GM12878 (cell line): ENCODE results near the gene TET3.

Experiments
- CBX5 ChIP-seq: sonication (generic); IDR thresholded peaks from 2 replicates; pipeline ENCODE4 v1.6.1; 2016; ENCODE audit warnings: low read depth, moderate library complexity, mild to moderate bottlenecking, inconsistent platforms
- CREB1 ChIP-seq: IDR thresholded peaks from 2 replicates; pipeline ENCODE4 v1.6.1; 2012; ENCODE audit warnings: low read depth, mild to moderate bottlenecking, inconsistent platforms
- EP300 ChIP-seq, 2 experiments: fragments of 150-350 bp in 1 of 2; IDR thresholded peaks; 2 replicates each; pipeline ENCODE4 v1.6.1; 2011 to 2012; ENCODE audit warnings: low read depth in 2 of 2, low read length in 2 of 2, borderline replicate concordance in 1 of 2, improper control_type of control experiment in 1 of 2, inconsistent platforms in 1 of 2; ENCODE audit not compliant: control insufficient read depth in 1 of 2
- EZH2 ChIP-seq: IDR thresholded peaks from 2 replicates; pipeline ENCODE4 v1.6.1; 2012; ENCODE audit warnings: low read depth, mild to moderate bottlenecking, control low read depth, inconsistent platforms, low read length, borderline replicate concordance; ENCODE audit not compliant: control insufficient read depth
- POLR2A ChIP-seq: IDR thresholded peaks from 2 replicates; pipeline ENCODE4 v1.6.1; 2011; ENCODE audit warnings: low read depth, mild to moderate bottlenecking, low read length
- RCOR1 ChIP-seq: conservative IDR thresholded peaks from 2 replicates; pipeline ENCODE4 v1.6.1; 2012; ENCODE audit warnings: low read depth, low read length, improper control_type of control experiment
- SMC3 ChIP-seq: IDR thresholded peaks from 2 replicates; pipeline ENCODE4 v1.6.1; 2011; ENCODE audit warnings: low read length, improper control_type of control experiment, borderline replicate concordance
- SREBF2 ChIP-seq: IDR thresholded peaks from 2 replicates; pipeline ENCODE4 v1.6.1; 2012; ENCODE audit warnings: mild to moderate bottlenecking, low read length
- ZNF384 ChIP-seq: IDR thresholded peaks from 2 replicates; pipeline ENCODE4 v1.6.1; 2012; ENCODE audit warnings: low read depth, mild to moderate bottlenecking, low read length, improper control_type of control experiment, borderline replicate concordance
- TF ChIP-seq, protein P1 (sequence below): fragments of 450-650 bp; IDR thresholded peaks from 2 replicates; pipeline ENCODE4 v1.6.1; 2014; ENCODE audit warnings: mild to moderate bottlenecking
- TF ChIP-seq, protein P2 (sequence below), 3 experiments: IDR thresholded peaks in 2 of 3; conservative IDR thresholded peaks in 1 of 3; 2 replicates each; pipeline ENCODE4 v1.5.1; 2011; ENCODE audit warnings: low read depth in 3 of 3, low read length in 3 of 3, mild to moderate bottlenecking in 3 of 3, control low read depth in 2 of 3, moderate library complexity in 2 of 3, inconsistent platforms in 1 of 3, mixed read lengths in 1 of 3; ENCODE audit not compliant: control insufficient read depth in 2 of 3, insufficient read depth in 1 of 3; ENCODE audit errors: extremely low read depth in 1 of 3
- TF ChIP-seq, protein P3 (sequence below): IDR thresholded peaks from 2 replicates; pipeline ENCODE4 v1.6.1; 2012; ENCODE audit warnings: improper control_type of control experiment, low read depth, low read length; ENCODE audit not compliant: insufficient replicate concordance
- TF ChIP-seq, protein P4 (sequence below): IDR thresholded peaks from 2 replicates; pipeline ENCODE4 v1.6.1; 2011; ENCODE audit warnings: low read depth, low read length, improper control_type of control experiment, borderline replicate concordance
- TF ChIP-seq, protein P5 (sequence below): fragments of 450-650 bp; IDR thresholded peaks from 2 replicates; pipeline ENCODE4 v1.6.1; 2016; ENCODE audit warnings: mild to moderate bottlenecking, moderate library complexity, borderline replicate concordance

DNA sequence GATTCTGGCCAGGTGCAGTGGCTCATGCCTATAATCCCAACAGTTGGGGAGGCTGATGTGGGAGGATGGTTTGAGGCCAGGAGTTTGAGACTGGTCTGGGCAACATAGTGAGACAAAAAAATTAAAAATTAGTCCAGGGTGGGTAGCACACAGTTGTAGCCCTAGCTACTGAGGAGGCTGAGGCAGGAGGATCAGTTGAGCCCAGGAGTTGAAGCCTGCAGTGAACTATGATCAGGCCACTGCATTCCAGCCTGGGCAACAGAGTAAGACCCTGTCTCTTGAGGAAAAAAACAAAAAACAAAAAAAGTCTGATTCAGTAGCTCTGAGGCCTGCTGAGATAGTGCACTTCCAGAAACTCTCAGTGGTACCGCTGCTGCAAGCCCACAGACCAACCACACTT lies 7.9 kb upstream of the TET3 start:
- TF ChIP-seq, protein P1, sequence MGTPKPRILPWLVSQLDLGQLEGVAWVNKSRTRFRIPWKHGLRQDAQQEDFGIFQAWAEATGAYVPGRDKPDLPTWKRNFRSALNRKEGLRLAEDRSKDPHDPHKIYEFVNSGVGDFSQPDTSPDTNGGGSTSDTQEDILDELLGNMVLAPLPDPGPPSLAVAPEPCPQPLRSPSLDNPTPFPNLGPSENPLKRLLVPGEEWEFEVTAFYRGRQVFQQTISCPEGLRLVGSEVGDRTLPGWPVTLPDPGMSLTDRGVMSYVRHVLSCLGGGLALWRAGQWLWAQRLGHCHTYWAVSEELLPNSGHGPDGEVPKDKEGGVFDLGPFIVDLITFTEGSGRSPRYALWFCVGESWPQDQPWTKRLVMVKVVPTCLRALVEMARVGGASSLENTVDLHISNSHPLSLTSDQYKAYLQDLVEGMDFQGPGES = no peak
- TF ChIP-seq SMC3 (no peak), SREBF2 (no peak), EZH2 (no peak), RCOR1 (no peak), CREB1 (no peak), ZNF384 (no peak), CBX5 (no peak), EP300 (IDR thresholded peaks at IDR 0.05; ENCODE audit: borderline replicate concordance in 1 of 2, control insufficient read depth in 1 of 2, low read depth in 2 of 2, low read length in 2 of 2) (no peak), POLR2A (no peak)
- TF ChIP-seq, protein P2, sequence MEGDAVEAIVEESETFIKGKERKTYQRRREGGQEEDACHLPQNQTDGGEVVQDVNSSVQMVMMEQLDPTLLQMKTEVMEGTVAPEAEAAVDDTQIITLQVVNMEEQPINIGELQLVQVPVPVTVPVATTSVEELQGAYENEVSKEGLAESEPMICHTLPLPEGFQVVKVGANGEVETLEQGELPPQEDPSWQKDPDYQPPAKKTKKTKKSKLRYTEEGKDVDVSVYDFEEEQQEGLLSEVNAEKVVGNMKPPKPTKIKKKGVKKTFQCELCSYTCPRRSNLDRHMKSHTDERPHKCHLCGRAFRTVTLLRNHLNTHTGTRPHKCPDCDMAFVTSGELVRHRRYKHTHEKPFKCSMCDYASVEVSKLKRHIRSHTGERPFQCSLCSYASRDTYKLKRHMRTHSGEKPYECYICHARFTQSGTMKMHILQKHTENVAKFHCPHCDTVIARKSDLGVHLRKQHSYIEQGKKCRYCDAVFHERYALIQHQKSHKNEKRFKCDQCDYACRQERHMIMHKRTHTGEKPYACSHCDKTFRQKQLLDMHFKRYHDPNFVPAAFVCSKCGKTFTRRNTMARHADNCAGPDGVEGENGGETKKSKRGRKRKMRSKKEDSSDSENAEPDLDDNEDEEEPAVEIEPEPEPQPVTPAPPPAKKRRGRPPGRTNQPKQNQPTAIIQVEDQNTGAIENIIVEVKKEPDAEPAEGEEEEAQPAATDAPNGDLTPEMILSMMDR (IDR thresholded peaks at IDR 0.05 in 2 of 3, conservative IDR thresholded peaks at IDR 0.05 in 1 of 3; ENCODE audit: control insufficient read depth in 2 of 3, extremely low read depth in 1 of 3, insufficient read depth in 1 of 3, low read depth in 3 of 3, low read length in 3 of 3) = no peak
- TF ChIP-seq, protein P3, sequence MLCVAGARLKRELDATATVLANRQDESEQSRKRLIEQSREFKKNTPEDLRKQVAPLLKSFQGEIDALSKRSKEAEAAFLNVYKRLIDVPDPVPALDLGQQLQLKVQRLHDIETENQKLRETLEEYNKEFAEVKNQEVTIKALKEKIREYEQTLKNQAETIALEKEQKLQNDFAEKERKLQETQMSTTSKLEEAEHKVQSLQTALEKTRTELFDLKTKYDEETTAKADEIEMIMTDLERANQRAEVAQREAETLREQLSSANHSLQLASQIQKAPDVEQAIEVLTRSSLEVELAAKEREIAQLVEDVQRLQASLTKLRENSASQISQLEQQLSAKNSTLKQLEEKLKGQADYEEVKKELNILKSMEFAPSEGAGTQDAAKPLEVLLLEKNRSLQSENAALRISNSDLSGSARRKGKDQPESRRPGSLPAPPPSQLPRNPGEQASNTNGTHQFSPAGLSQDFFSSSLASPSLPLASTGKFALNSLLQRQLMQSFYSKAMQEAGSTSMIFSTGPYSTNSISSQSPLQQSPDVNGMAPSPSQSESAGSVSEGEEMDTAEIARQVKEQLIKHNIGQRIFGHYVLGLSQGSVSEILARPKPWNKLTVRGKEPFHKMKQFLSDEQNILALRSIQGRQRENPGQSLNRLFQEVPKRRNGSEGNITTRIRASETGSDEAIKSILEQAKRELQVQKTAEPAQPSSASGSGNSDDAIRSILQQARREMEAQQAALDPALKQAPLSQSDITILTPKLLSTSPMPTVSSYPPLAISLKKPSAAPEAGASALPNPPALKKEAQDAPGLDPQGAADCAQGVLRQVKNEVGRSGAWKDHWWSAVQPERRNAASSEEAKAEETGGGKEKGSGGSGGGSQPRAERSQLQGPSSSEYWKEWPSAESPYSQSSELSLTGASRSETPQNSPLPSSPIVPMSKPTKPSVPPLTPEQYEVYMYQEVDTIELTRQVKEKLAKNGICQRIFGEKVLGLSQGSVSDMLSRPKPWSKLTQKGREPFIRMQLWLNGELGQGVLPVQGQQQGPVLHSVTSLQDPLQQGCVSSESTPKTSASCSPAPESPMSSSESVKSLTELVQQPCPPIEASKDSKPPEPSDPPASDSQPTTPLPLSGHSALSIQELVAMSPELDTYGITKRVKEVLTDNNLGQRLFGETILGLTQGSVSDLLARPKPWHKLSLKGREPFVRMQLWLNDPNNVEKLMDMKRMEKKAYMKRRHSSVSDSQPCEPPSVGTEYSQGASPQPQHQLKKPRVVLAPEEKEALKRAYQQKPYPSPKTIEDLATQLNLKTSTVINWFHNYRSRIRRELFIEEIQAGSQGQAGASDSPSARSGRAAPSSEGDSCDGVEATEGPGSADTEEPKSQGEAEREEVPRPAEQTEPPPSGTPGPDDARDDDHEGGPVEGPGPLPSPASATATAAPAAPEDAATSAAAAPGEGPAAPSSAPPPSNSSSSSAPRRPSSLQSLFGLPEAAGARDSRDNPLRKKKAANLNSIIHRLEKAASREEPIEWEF = no peak
- TF ChIP-seq, protein P4, sequence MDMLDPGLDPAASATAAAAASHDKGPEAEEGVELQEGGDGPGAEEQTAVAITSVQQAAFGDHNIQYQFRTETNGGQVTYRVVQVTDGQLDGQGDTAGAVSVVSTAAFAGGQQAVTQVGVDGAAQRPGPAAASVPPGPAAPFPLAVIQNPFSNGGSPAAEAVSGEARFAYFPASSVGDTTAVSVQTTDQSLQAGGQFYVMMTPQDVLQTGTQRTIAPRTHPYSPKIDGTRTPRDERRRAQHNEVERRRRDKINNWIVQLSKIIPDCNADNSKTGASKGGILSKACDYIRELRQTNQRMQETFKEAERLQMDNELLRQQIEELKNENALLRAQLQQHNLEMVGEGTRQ = no peak
- TF ChIP-seq, protein P5, sequence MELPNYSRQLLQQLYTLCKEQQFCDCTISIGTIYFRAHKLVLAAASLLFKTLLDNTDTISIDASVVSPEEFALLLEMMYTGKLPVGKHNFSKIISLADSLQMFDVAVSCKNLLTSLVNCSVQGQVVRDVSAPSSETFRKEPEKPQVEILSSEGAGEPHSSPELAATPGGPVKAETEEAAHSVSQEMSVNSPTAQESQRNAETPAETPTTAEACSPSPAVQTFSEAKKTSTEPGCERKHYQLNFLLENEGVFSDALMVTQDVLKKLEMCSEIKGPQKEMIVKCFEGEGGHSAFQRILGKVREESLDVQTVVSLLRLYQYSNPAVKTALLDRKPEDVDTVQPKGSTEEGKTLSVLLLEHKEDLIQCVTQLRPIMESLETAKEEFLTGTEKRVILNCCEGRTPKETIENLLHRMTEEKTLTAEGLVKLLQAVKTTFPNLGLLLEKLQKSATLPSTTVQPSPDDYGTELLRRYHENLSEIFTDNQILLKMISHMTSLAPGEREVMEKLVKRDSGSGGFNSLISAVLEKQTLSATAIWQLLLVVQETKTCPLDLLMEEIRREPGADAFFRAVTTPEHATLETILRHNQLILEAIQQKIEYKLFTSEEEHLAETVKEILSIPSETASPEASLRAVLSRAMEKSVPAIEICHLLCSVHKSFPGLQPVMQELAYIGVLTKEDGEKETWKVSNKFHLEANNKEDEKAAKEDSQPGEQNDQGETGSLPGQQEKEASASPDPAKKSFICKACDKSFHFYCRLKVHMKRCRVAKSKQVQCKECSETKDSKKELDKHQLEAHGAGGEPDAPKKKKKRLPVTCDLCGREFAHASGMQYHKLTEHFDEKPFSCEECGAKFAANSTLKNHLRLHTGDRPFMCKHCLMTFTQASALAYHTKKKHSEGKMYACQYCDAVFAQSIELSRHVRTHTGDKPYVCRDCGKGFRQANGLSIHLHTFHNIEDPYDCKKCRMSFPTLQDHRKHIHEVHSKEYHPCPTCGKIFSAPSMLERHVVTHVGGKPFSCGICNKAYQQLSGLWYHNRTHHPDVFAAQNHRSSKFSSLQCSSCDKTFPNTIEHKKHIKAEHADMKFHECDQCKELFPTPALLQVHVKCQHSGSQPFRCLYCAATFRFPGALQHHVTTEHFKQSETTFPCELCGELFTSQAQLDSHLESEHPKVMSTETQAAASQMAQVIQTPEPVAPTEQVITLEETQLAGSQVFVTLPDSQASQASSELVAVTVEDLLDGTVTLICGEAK = no peak
